Activated naive CD8-positive, alpha-beta T cell treated with anti-CD3 and anti-CD28 coated beads, Interleukin-2, amount 50 U/mL, for 24 hours (primary cell): ENCODE data around the gene MRPL43.
"Not testable (repeated sequence)": the region's sequence is repeated elsewhere in the genome, so short reads cannot be mapped to it uniquely, and the experiment has no call there.

Source experiments
- ATAC-seq: fragments of 150-1000 bp; cut with Tn5 transposase; one replicate; pipeline ENCODE4 v1.10.0; 2021
- DNase-seq: peaks from one replicate; pipeline ENCODE4 v3.0.0; 2021
- H3K27ac Mint-ChIP-seq: one replicate; pipeline ENCODE4 v1.8.0; 2021; ENCODE audit warnings: mild to moderate bottlenecking, mixed read lengths
- H3K27me3 Mint-ChIP-seq: one replicate; pipeline ENCODE4 v1.8.0; 2021; ENCODE audit warnings: mixed read lengths
- H3K36me3 Mint-ChIP-seq: one replicate; pipeline ENCODE4 v1.8.0; 2021; ENCODE audit warnings: low read depth, mixed read lengths
- H3K4me1 Mint-ChIP-seq: one replicate; pipeline ENCODE4 v1.8.0; 2021; ENCODE audit warnings: mixed read lengths
- H3K4me3 Mint-ChIP-seq: one replicate; pipeline ENCODE4 v1.8.0; 2021; ENCODE audit warnings: mild to moderate bottlenecking, moderate library complexity, mixed read lengths
- H3K9me3 Mint-ChIP-seq: one replicate; pipeline ENCODE4 v1.8.0; 2021; ENCODE audit warnings: mixed read lengths

Gene MRPL43

GRCh38 chr10:100986623-100986951, 710 bp downstream of the MRPL43 start:
- peak overlapping the region; percentile 98 for H3K4me3 Mint-ChIP-seq
- ATAC-seq (no peak), DNase-seq (no peak)
- no peaks in the 10 kb centered on the region for H3K27me3 Mint-ChIP-seq
- H3K4me1 Mint-ChIP-seq = peaks cover 44% of the 10 kb centered on the region
- no peaks in the 10 kb centered on the region for H3K9me3 Mint-ChIP-seq
- H3K36me3 Mint-ChIP-seq = peaks cover 31% of the 10 kb centered on the region
- peak overlapping the region; percentile 96 for H3K27ac Mint-ChIP-seq

GRCh38 chr10:100985336-100985735, 2.0 kb downstream of the MRPL43 start:
- no peak overlapping the region for H3K27ac Mint-ChIP-seq
- H3K27me3 Mint-ChIP-seq = no peaks in the 10 kb centered on the region
- H3K36me3 Mint-ChIP-seq = peaks cover 21% of the 10 kb centered on the region
- no peak overlapping the region for H3K4me3 Mint-ChIP-seq
- peaks cover 37% of the 10 kb centered on the region for H3K4me1 Mint-ChIP-seq
- no peaks in the 10 kb centered on the region for H3K9me3 Mint-ChIP-seq
- ATAC-seq = no peak
- DNase-seq = no peak

- Mint-ChIP-seq H3K27ac (no peak overlapping the region), H3K27me3 (no peaks in the 10 kb centered on the region), H3K4me1 (peaks cover 35% of the 10 kb centered on the region), H3K4me3 (no peak overlapping the region), H3K36me3 (peaks cover 18% of the 10 kb centered on the region), H3K9me3 (no peaks in the 10 kb centered on the region)
- DNase-seq (no peak), ATAC-seq (no peak)
Measured at GRCh38 chr10:100984672-100985177, 2.6 kb downstream of the MRPL43 start.

GRCh38 chr10:100983868-100984671, 3.2 kb downstream of the MRPL43 start:
- ATAC-seq = no peak
- Mint-ChIP-seq H3K27me3 (no peaks in the 10 kb centered on the region), H3K4me3 (no peak overlapping the region), H3K36me3 (peaks cover 11% of the 10 kb centered on the region), H3K4me1 (peaks cover 28% of the 10 kb centered on the region), H3K9me3 (no peaks in the 10 kb centered on the region), H3K27ac (no peak overlapping the region)
- no peak for DNase-seq

- Mint-ChIP-seq H3K4me1 (peaks cover 21% of the 10 kb centered on the region), H3K27me3 (no peaks in the 10 kb centered on the region), H3K27ac (no peak overlapping the region), H3K9me3 (no peaks in the 10 kb centered on the region), H3K36me3 (peaks cover 11% of the 10 kb centered on the region), H3K4me3 (no peak overlapping the region)
- DNase-seq (no peak), ATAC-seq (no peak)
Measured at GRCh38 chr10:100982916-100983830, 4.1 kb downstream of the MRPL43 start.

- Mint-ChIP-seq H3K9me3 (no peaks in the 10 kb centered on the region), H3K4me3 (no peak overlapping the region), H3K27ac (no peak overlapping the region), H3K27me3 (no peaks in the 10 kb centered on the region), H3K4me1 (peaks cover 11% of the 10 kb centered on the region), H3K36me3 (peaks cover 3% of the 10 kb centered on the region)
- ATAC-seq (no peak), DNase-seq (no peak)
Measured at GRCh38 chr10:100981178-100981772, 6.0 kb downstream of the MRPL43 start.

GRCh38 chr10:100980711-100981110, 6.6 kb downstream of the MRPL43 start:
- H3K9me3 Mint-ChIP-seq = no peaks in the 10 kb centered on the region
- H3K4me3 Mint-ChIP-seq = no peak overlapping the region
- H3K36me3 Mint-ChIP-seq = peaks cover 3% of the 10 kb centered on the region
- ATAC-seq (no peak), DNase-seq (no peak)
- peaks cover 5% of the 10 kb centered on the region for H3K4me1 Mint-ChIP-seq
- no peak overlapping the region for H3K27ac Mint-ChIP-seq
- no peaks in the 10 kb centered on the region for H3K27me3 Mint-ChIP-seq

GRCh38 chr10:100980311-100980710, 7.0 kb downstream of the MRPL43 start:
- Mint-ChIP-seq H3K4me3 (no peak overlapping the region), H3K27me3 (no peaks in the 10 kb centered on the region), H3K4me1 (peaks cover 1% of the 10 kb centered on the region), H3K27ac (no peak overlapping the region), H3K9me3 (no peaks in the 10 kb centered on the region), H3K36me3 (peaks cover 3% of the 10 kb centered on the region)
- DNase-seq = no peak
- no peak for ATAC-seq

- H3K27me3 Mint-ChIP-seq = no peaks in the 10 kb centered on the region
- ATAC-seq = no peak
- DNase-seq = no peak
- H3K27ac Mint-ChIP-seq = no peak overlapping the region
- H3K4me1 Mint-ChIP-seq = no peaks in the 10 kb centered on the region
- peaks cover 3% of the 10 kb centered on the region for H3K36me3 Mint-ChIP-seq
- H3K9me3 Mint-ChIP-seq = no peaks in the 10 kb centered on the region
- H3K4me3 Mint-ChIP-seq = no peak overlapping the region
Measured at GRCh38 chr10:100979791-100980272, 7.5 kb downstream of the MRPL43 start.

GRCh38 chr10:100978901-100979195, 8.4 kb downstream of the MRPL43 start:
- Mint-ChIP-seq H3K9me3 (no peaks in the 10 kb centered on the region), H3K27me3 (no peaks in the 10 kb centered on the region), H3K4me1 (no peaks in the 10 kb centered on the region), H3K27ac (no peak overlapping the region), H3K4me3 (no peak overlapping the region), H3K36me3 (peaks cover 3% of the 10 kb centered on the region)
- DNase-seq (no peak), ATAC-seq (no peak)

GRCh38 chr10:100978121-100978900, 9.0 kb downstream of the MRPL43 start:
- Mint-ChIP-seq H3K9me3 (no peaks in the 10 kb centered on the region), H3K4me1 (no peaks in the 10 kb centered on the region), H3K27ac (no peak overlapping the region), H3K4me3 (no peak overlapping the region), H3K36me3 (peaks cover 3% of the 10 kb centered on the region), H3K27me3 (no peaks in the 10 kb centered on the region)
- DNase-seq = no peak
- no peak for ATAC-seq

- Mint-ChIP-seq H3K9me3 (no peaks in the 10 kb centered on the region), H3K27me3 (no peaks in the 10 kb centered on the region), H3K4me1 (peaks cover 5% of the 10 kb centered on the region), H3K36me3 (peaks cover 3% of the 10 kb centered on the region), H3K27ac (no peak overlapping the region), H3K4me3 (no peak overlapping the region)
- DNase-seq (no peak), ATAC-seq (no peak)
Measured at GRCh38 chr10:100977436-100977835, 9.9 kb downstream of the MRPL43 start.

GRCh38 chr10:100976906-100977305, 10.4 kb downstream of the MRPL43 start:
- ATAC-seq (no peak), DNase-seq (no peak)
- H3K36me3 Mint-ChIP-seq = peaks cover 3% of the 10 kb centered on the region
- peaks cover 9% of the 10 kb centered on the region for H3K4me1 Mint-ChIP-seq
- H3K9me3 Mint-ChIP-seq = no peaks in the 10 kb centered on the region
- H3K27ac Mint-ChIP-seq = no peak overlapping the region
- H3K4me3 Mint-ChIP-seq = no peak overlapping the region
- H3K27me3 Mint-ChIP-seq = no peaks in the 10 kb centered on the region

GRCh38 chr10:100975397-100975796, 11.9 kb downstream of the MRPL43 start:
- not testable (repeated sequence) for H3K9me3 Mint-ChIP-seq, H3K27me3 Mint-ChIP-seq, H3K36me3 Mint-ChIP-seq, ATAC-seq, H3K27ac Mint-ChIP-seq, H3K4me3 Mint-ChIP-seq, DNase-seq
- peaks cover 11% of the 10 kb centered on the region for H3K4me1 Mint-ChIP-seq
